Measurements from ENCODE around the gene PDLIM4.

PDLIM4 gene

GRCh38 chr5:132227235-132227484, 30.3 kb upstream of the PDLIM4 start:
- no peak for DNase-seq (ENCODE audit: low read depth in 2 of 3, low spot score in 2 of 3)

DNA sequence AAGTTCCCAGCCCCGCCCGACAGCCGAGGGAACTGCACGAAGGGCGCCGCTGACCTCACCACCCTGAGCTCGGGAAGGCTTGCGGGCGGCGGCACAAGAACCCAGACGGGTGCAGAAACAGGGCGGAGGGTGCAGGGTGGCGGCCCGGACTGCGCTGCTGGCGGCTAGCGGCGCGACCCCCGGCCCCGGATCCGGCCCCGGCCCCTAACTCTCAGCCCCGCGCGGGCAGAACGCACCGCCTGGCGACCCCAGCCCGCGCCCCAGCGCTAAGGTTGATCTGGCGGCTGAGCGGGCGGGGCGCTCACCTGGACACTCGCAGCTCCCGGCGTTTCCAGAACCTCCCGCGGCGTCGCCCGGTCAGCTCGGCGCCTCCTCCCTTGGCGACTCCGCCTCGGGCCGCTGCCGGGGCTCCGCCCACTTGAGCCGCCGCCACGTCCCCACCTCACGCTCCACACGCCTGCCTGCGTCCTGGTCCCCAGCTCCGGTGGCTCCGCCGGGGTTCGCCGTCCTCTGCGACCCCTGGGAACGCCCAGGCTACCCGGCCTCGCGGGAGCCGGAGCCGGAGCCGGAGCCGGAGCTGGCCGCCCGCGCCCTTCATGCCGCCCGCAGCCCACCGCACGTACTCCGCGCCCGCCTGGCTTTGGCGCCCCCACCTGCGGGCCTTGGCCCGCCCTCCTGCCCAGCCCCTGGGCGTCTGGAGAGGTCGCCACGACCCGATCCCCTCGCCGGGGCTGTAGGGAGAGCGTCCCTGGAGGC, 29.8 kb upstream of the PDLIM4 start, which contains the start of gene P4HA2:
P4HA2 (minus strand) TSS at position 369 of the 756 bp plus-strand sequence. CDS start 9,227 bp downstream, outside the sequence.
- peak in 2 of 3 experiments; percentile 15 to 36 for DNase-seq (ENCODE audit: low read depth in 2 of 3, low spot score in 2 of 3)

GRCh38 chr5:132228241-132229035, 29.1 kb upstream of the PDLIM4 start:
- no peak for DNase-seq (ENCODE audit: low read depth in 2 of 3, low spot score in 2 of 3)

DNA sequence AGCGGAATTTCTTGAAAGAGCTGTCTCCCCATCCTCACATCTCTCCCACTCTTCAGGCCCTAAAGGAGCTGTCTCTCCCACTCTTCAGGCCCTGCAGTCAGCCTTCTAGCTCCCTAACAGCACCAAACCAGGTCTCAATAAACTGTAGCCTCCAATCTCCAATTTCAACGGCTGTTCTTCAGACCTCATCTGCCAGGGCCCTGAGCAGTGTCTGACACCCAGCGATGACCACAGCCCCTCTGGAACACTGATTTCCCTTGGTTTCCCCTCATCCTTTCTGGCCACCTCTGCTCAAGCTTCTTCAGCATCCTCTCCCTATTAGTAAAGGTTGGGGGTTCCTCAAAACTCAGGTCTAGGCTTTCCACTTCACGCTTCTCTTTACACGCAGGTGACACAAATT, 28.3 kb upstream of the PDLIM4 start:
- no peak for DNase-seq (ENCODE audit: low read depth in 2 of 3, low spot score in 2 of 3)

GRCh38 chr5:132230871-132231270, 26.6 kb upstream of the PDLIM4 start:
- no peak for DNase-seq (ENCODE audit: low read depth in 2 of 3, low spot score in 2 of 3)

GRCh38 chr5:132232465-132232864, 25.0 kb upstream of the PDLIM4 start:
- DNase-seq (ENCODE audit: low read depth in 2 of 3, low spot score in 2 of 3), result no peak

- DNase-seq (ENCODE audit: low read depth in 2 of 3, low spot score in 2 of 3), result no peak
Measured at GRCh38 chr5:132233081-132233480, 24.4 kb upstream of the PDLIM4 start.

DNA sequence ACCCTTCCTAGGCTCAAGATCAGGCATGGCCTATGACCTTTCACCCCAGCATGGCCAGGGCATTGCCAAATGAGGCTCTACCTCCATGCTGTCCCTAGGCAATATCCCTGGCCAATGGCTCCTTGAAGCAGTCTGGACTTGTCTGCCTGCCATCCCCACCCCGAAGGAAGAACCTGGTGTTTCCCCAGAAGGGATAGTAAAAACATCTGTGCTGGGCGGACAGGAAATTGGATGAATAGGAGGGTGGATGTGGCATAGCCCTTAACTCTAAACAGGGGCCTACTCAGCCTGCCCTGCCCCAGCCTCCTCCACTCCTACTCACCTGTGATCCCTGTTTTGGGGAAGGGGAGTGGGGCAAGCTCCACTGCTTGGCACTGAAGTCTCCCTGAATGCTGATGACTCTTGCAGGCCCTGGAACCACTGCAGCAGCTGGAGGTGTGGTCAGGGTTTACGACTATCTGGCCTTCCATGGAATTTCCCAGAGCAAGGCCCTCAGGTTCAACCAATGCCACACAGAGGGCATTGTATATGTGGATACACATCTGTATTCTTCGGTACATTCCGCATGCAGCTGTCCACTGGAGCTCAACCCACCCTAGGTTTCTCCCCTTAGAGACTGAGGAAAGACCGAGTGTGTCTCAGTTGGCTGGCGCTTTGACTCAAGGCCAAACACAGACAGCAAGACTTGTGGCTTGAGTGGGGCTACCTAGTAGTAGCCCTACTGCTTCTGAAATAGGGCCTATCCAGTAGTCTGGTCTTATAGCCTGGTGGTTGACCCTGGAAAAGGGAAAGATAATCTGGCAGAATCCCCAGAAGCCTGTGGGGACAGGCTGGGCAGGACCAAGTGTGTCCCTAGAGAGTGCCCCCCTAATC, 23.4 kb upstream of the PDLIM4 start:
- DNase-seq (ENCODE audit: low read depth in 2 of 3, low spot score in 2 of 3), result no peak

DNA sequence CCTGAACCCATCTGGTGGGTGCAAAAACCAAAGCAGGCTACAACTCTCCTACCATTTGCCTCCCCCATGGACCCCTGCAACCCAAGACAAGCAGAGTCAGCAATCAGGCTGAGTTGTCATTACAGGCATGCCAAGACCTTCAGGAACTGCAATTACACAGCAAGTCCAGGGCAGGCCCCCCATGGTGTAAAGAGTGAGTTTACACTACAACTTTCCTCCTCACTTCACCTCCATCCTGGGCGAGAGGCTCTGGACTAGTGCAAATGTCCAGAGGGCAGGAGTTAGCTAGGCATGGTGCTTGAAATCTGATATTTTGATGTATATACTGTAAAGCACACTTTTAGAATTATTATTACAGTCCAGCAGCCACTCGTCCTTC, 22.8 kb upstream of the PDLIM4 start:
- no peak for DNase-seq (ENCODE audit: low read depth in 2 of 3, low spot score in 2 of 3)

- no peak for DNase-seq (ENCODE audit: low read depth in 2 of 3, low spot score in 2 of 3)
Measured at GRCh38 chr5:132235340-132235739, 22.2 kb upstream of the PDLIM4 start.

DNA sequence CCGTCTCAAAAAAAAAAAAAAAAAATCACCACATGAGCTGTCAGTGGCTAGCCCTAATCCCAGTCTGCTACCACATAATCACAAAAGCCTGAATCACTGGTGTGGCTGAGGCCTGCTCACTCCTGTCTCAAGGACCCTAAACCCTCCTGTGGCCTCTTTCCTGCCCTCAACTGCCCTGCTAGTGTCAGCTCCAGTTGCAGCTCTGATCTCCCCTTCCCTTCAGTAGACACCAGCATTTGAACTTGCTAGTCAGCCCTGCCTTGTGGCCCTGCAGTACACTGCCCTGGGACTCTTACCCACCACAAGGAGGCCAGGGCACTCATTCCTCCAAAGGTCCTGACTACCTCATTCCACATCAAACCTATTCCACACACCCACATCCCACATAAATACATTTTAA, 20.4 kb upstream of the PDLIM4 start:
- DNase-seq (ENCODE audit: low read depth in 2 of 3, low spot score in 2 of 3), result no peak

- no peak for DNase-seq (ENCODE audit: low read depth in 2 of 3, low spot score in 2 of 3)
Measured at GRCh38 chr5:132237670-132238069, 19.8 kb upstream of the PDLIM4 start.

GRCh38 chr5:132238169-132238744, 19.2 kb upstream of the PDLIM4 start:
- DNase-seq (ENCODE audit: low read depth in 2 of 3, low spot score in 2 of 3), result peak; percentile 55 to 80 (median 66)

DNA sequence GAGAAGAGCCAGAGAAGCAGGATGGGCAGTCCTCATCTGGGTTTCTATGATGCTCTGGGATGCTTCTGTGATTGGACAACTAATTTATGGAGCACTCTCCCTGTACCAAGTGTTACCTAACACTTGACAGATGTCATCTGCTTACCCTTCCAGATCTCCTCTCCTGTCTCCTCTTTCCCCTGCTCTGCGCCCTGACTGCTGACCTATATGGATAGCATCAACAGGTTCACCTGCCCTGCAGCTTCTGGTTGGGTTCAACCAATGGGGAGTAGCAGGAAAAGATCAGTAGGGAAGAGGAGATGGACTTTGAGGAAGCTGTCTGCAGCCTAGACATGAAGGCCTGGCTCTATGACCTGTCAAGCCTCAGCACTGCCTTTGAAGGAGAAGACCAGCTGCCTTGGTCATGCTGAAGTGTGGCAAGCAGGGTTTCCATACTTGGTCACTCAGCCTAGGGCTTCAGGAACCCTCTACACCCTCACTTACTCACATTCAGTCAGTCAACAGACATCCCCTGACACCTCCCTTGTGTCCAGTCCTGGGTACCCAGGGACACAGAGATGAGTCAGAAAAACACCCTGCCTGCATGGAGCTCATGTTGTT, 18.5 kb upstream of the PDLIM4 start:
- DNase-seq (ENCODE audit: low read depth in 2 of 3, low spot score in 2 of 3), result no peak

- no peak for DNase-seq (ENCODE audit: low read depth in 2 of 3, low spot score in 2 of 3)
Measured at GRCh38 chr5:132239776-132240175, 17.7 kb upstream of the PDLIM4 start.

GRCh38 chr5:132243366-132243977, 14.0 kb upstream of the PDLIM4 start:
- DNase-seq (ENCODE audit: low read depth in 2 of 3, low spot score in 2 of 3), result no peak

- DNase-seq (ENCODE audit: low read depth in 2 of 3, low spot score in 2 of 3), result no peak
Measured at GRCh38 chr5:132245593-132245992, 11.9 kb upstream of the PDLIM4 start.

GRCh38 chr5:132246806-132247205, 10.7 kb upstream of the PDLIM4 start:
- no peak for DNase-seq (ENCODE audit: low read depth in 2 of 3, low spot score in 2 of 3)

DNA sequence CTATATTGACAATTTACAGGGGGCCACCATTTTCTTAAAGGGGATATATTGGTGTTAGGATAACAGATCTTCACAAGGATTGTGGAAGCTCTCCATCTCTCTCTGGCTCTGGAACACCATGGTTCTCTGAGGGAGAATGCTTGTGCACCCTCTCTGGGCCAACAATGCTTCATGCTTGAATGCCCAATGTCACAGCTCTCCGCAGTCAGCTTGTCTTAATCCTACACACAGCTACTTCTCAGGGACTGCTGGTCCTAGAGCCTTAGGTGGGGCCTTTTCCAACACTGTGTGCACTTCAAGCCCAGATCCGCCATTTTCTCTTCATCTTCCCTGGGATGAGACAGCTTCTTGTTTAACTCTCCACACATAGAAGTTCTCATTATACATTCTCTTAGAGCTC, 6.9 kb upstream of the PDLIM4 start:
- no peak for DNase-seq (ENCODE audit: low read depth in 2 of 3, low spot score in 2 of 3)

DNA sequence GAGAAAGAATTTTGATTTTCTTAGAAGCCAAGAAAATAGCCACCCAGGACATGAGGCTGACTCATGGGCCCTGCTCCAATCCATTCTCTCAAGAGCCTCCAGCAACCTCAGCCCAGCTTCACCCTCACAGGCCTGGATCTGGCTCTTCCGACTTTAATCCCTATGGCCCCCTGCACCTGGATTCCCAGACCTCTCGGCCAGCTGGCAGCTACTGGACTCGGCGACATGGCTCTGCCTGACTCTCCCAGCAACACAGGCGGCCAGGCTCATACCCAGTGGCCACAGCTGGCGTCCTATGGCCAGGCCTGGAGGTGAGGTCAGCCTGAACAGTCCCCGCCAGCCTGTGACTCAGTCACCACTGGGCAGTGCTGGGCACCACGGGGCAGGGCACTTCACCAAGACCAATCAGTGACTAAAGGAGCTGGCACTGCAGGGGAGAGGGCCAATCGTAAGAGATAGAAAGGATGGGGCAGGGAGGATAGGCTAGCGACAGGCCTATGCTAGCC, 6.2 kb upstream of the PDLIM4 start:
- DNase-seq (ENCODE audit: low read depth in 2 of 3, low spot score in 2 of 3), result no peak

All from activated CD8-positive, alpha-beta memory T cell treated with anti-CD3 and anti-CD28 coated beads for 48 hours (primary cell).